ENCODE data around the gene UNG.

Gene UNG

DNA sequence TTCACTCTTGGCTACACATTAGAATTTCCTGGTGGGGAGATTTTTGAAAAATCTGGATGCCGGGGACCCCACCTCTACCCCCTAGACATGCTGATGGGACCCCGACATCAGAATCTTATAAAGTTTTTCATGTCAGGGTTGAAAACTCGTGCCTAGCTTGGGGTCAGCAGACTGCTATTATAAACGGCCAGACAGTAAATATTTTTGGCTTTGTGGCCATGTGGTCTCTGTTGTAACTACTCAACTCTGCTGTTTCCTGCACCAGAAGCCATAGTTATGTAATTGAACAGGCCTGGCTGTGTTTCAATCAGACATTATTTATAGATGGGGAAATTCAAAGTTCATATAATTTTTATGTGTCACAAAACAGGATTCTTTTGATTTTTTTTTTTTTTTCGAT lies 60.6 kb downstream of the UNG start:
- no peak for DNase-seq

DNA sequence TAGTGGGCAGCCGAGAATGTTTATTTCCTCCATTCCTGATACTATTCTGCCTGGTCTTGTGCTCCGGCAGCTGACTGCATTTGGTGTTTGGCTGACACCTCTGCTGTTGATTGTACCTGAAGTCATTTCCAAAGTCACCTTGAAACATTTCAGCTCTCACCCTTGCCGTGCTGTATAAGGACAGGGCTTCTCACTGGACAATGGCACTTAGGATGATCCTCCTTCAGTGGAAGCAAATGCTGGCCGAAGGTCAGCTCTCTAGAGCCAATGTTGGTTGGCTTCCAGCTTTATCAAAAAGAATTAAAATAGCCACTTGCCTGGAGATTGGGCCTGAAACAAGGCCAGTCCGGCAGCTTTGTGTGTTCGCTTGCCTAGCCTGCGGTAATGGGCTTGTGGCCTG lies 63.0 kb downstream of the UNG start:
- no peak for DNase-seq

Data from stimulated activated CD4-positive, alpha-beta T cell treated with anti-CD3 and anti-CD28 coated beads, Interleukin-12 subunit alpha, Interleukin-12 subunit beta, amount 100 ng/mL, for 4 hours (primary cell).